HG03060 (cell line): ENCODE data around the gene FRRS1L.

ENCODE experiments used
- ATAC-seq: cut with Tn5 transposase; IDR thresholded peaks from one replicate; pipeline ENCODE4 v1.9.1; 2021; ENCODE audit warnings: low read depth, moderate number of reproducible peaks; ENCODE audit not compliant: unreplicated experiment

FRRS1L gene

DNA sequence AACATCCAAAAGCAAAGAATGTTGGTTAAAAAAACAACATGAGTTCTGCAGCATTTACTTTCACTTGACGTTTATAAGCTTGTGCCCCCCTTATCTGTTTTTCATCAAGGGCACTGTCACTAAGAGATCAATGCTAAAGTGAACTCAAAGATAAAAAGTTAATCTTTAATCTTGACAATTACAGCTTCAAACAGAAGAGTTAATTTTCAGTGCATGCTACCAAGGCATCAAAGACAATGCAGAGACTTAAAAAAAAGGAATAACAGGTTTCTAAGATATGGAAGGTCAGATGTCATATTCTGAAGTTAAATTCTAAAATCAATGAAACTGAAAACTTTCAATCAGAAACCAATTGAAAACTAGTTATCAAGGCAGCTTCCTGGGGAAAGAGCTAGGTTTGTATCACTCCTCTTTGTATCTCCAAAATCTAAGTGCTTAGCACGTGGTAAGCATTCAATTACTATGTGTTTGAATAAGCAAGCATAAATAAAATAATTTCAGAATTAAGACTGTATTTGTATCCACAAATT lies 84.9 kb downstream of the FRRS1L start:
- no peak for ATAC-seq
